Measurements from ENCODE around the gene VPS72. TPM values are rescaled to one million over a fixed set of nuclear protein-coding genes. Genes with fewer than 3 reads are reported as not detected.

VPS72 gene
- polyA plus RNA-seq, 1 of the 3 experiments (the other 2 are of a cell fraction): 80.2 TPM

GRCh38 chr1:151198254-151199127 lies 8.5 kb upstream of the VPS72 start, which contains the start of gene PIP5K1A (continued):
- peak; percentile 74 for TF ChIP-seq RFX5 (IDR thresholded peaks at IDR 0.05; ENCODE audit: low read length)
- peak; percentile 98 for TF ChIP-seq USF1 (IDR thresholded peaks at IDR 0.05; ENCODE audit: borderline replicate concordance, low read depth)
- TF ChIP-seq TAF1 (IDR thresholded peaks at IDR 0.05; ENCODE audit: borderline replicate concordance, low read depth, low read length): peak; percentile 77

GRCh38 chr1:151197863-151198253 lies 7.9 kb upstream of the VPS72 start:
- H3K36me3 ChIP-seq (replicated peaks in 1 of 2; ENCODE audit: control insufficient read depth in 1 of 2, insufficient read depth in 2 of 2, low read length in 1 of 2): peaks cover 4 to 19% of the 10 kb centered on the region in 2 experiments
- H3K4me2 ChIP-seq: peak overlapping the region; percentile 95
- H3K9me2 ChIP-seq: no peaks in the 10 kb centered on the region
- H3K4me1 ChIP-seq (ENCODE audit: control insufficient read depth in 1 of 2, insufficient read depth in 2 of 2, low read depth in 1 of 2, low read length in 1 of 2): peaks cover 10 to 15% of the 10 kb centered on the region in 2 experiments; a peak in 3 of 4 replicates
- H3K9ac ChIP-seq: peak overlapping the region; percentile 3; the same call in 1 of the 2 replicates
- peaks cover 46% of the 10 kb centered on the region for H3F3A ChIP-seq (replicated peaks; ENCODE audit: insufficient read depth)
- no peaks in the 10 kb centered on the region for H3K27me3 ChIP-seq (ENCODE audit: insufficient read depth)
- no peak for DNase-seq
- peak overlapping the region; percentile 37; the same call in 1 of the 2 replicates for H2AFZ ChIP-seq (ENCODE audit: low read depth)
- WGBS (ENCODE audit: low lambda C conversion rate): 9% methylated on average over 10 of the region's 10 CpGs
- H3K79me2 ChIP-seq (ENCODE audit: insufficient read depth): peaks cover 45% of the 10 kb centered on the region
- peaks cover 34% of the 10 kb centered on the region for H4K20me1 ChIP-seq (ENCODE audit: insufficient read depth)
- ChIA-PET CTCF (interaction anchor here (3.0 kb wide), 1 partner anchor 54 kb away, joined by 27 read pairs; no protein-coding TSS in a partner anchor), POLR2A (no interaction called here)
- peak overlapping the region; percentile 70 to 86 for H3K27ac ChIP-seq (ENCODE audit: low read depth in 2 of 2, low read length in 1 of 2)
- TF ChIP-seq CHD2 (IDR thresholded peaks at IDR 0.05; ENCODE audit: low read length, partially characterized antibody): no peak
- TF ChIP-seq ELF1 (IDR thresholded peaks at IDR 0.05): no peak
- TF ChIP-seq EZH2phosphoT487 (IDR thresholded peaks at IDR 0.05; ENCODE audit: borderline replicate concordance, low read depth): no peak
- TF ChIP-seq RAD21 (IDR thresholded peaks at IDR 0.05; ENCODE audit: low read length): no peak
- TF ChIP-seq RXRA (IDR thresholded peaks at IDR 0.05; ENCODE audit: borderline replicate concordance, low read depth): no peak
- no peak for TF ChIP-seq FOSL2 (IDR thresholded peaks at IDR 0.05; ENCODE audit: borderline replicate concordance, low read depth)
- no peak for TF ChIP-seq PBX3 (IDR thresholded peaks at IDR 0.05)
- no peak for TF ChIP-seq MAX (IDR thresholded peaks at IDR 0.05; ENCODE audit: low read depth)
- TF ChIP-seq TEAD4 (IDR thresholded peaks at IDR 0.05; ENCODE audit: borderline replicate concordance, insufficient read depth): no peak
- TF ChIP-seq RFX5 (IDR thresholded peaks at IDR 0.05; ENCODE audit: low read length): no peak
- no peak for TF ChIP-seq TCF12 (IDR thresholded peaks at IDR 0.05)
- no peak for TF ChIP-seq GATA2 (CRISPR knock-in tag; IDR thresholded peaks at IDR 0.05)
- no peak for TF ChIP-seq CTCF (IDR thresholded peaks at IDR 0.05)
- TF ChIP-seq YY1 (IDR thresholded peaks at IDR 0.05; ENCODE audit: low read depth): no peak
- no peak; the same call in 1 of the 2 replicates for TF ChIP-seq SIN3A (IDR thresholded peaks at IDR 0.05; ENCODE audit: borderline replicate concordance, low read depth, low read length)
- no peak for TF ChIP-seq RCOR1 (IDR thresholded peaks at IDR 0.05; ENCODE audit: low read length)
- no peak for TF ChIP-seq NFIC (IDR thresholded peaks at IDR 0.05; ENCODE audit: borderline replicate concordance)
- TF ChIP-seq JUND (IDR thresholded peaks at IDR 0.05): no peak
- TF ChIP-seq POLR2AphosphoS5 (IDR thresholded peaks at IDR 0.05; ENCODE audit: low read depth, low read length): no peak
- no peak for TF ChIP-seq SMC3 (IDR thresholded peaks at IDR 0.05; ENCODE audit: low read depth, low read length)
- H3K9me3 ChIP-seq: no peaks in the 10 kb centered on the region
- peak overlapping the region; percentile 81 to 94 for H3K4me3 ChIP-seq (ENCODE audit: low read depth in 2 of 2, low read length in 1 of 2)

All from SK-N-SH (cell line).